ENCODE data around the gene MAP3K4. TPM values are rescaled to one million over a fixed set of nuclear protein-coding genes. Genes with fewer than 3 reads are reported as not detected.

MAP3K4 gene
- total and polyA plus RNA-seq, 9 donors: 15.6 to 52.3 (median 38.6) TPM

DNA sequence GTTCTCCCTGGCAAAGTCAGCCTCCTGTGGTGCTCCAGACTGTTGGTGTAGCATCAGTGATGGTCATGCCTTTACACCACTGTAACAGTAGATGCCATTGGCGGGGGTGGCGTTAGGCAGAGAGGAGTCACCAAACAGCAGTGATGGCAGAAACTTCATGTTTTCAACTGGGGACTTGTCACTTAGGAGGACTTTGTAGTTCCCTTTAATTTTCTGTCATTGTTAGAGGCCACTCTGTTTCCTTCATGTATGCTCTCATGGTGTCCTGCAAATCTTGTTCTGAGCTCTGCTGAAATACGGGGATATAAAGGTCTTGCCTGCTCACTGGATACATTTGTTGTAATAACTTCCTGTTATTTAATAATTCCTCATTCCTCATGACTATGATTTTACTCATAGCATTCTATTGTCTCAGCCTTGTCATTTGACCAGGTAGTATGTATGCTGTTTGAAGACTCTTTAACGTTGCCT lies 4.6 kb downstream of the MAP3K4 start:
- H3K27me3 ChIP-seq: no peaks in the 10 kb centered on the region
- H3K27ac ChIP-seq: no peak overlapping the region
- H3K4me3 ChIP-seq: no peak overlapping the region
- DNase-seq: no peak
- no peaks in the 10 kb centered on the region for H3K36me3 ChIP-seq
- no peaks in the 10 kb centered on the region for H3K9me3 ChIP-seq
- H3K4me1 ChIP-seq (ENCODE audit: insufficient read depth): peaks cover 5% of the 10 kb centered on the region
- 77 to 83% (median 80%) methylated on average over 4 of the region's 4 CpGs for WGBS, 3 donors
- TF ChIP-seq POLR2A (IDR thresholded peaks at IDR 0.05): no peak
- TF ChIP-seq, protein P1, sequence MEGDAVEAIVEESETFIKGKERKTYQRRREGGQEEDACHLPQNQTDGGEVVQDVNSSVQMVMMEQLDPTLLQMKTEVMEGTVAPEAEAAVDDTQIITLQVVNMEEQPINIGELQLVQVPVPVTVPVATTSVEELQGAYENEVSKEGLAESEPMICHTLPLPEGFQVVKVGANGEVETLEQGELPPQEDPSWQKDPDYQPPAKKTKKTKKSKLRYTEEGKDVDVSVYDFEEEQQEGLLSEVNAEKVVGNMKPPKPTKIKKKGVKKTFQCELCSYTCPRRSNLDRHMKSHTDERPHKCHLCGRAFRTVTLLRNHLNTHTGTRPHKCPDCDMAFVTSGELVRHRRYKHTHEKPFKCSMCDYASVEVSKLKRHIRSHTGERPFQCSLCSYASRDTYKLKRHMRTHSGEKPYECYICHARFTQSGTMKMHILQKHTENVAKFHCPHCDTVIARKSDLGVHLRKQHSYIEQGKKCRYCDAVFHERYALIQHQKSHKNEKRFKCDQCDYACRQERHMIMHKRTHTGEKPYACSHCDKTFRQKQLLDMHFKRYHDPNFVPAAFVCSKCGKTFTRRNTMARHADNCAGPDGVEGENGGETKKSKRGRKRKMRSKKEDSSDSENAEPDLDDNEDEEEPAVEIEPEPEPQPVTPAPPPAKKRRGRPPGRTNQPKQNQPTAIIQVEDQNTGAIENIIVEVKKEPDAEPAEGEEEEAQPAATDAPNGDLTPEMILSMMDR (IDR thresholded peaks at IDR 0.05): no peak
- no peak for TF ChIP-seq EP300 (IDR thresholded peaks at IDR 0.05)
- intact Hi-C loops (cut with DNase I): no loop called here

DNA sequence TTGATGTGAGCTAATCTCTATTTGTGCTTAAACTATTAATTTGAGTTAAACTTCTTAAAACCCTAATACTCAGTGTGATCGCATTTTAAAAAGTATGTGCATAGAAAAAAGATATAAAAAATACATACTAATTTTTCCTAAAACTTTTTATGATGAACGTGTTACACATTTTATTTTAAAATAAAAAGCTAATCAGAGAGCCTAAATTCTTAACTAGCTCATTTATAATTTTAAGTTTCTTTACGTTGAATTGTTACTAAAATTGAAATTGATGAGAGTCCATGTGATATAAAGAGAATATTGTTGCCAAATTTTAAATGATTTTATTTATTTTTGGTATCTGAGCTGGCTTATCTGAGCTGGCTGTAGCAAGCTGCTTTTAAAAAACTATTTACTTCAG lies 6.6 kb downstream of the MAP3K4 start:
- Histone ChIP-seq H3K27me3 (no peaks in the 10 kb centered on the region), H3K27ac (no peak overlapping the region), H3K9me3 (no peaks in the 10 kb centered on the region), H3K4me1 (ENCODE audit: insufficient read depth) (peaks cover 5% of the 10 kb centered on the region), H3K4me3 (no peak overlapping the region), H3K36me3 (no peaks in the 10 kb centered on the region)
- WGBS, 3 donors: 80 to 92% (median 89%) methylated on average over 3 of the region's 3 CpGs
- TF ChIP-seq, protein P1 (IDR thresholded peaks at IDR 0.05): no peak
- TF ChIP-seq EP300 (IDR thresholded peaks at IDR 0.05) (no peak), POLR2A (IDR thresholded peaks at IDR 0.05) (no peak)
- intact Hi-C loops (cut with DNase I): no loop called here
- no peak for DNase-seq

DNA sequence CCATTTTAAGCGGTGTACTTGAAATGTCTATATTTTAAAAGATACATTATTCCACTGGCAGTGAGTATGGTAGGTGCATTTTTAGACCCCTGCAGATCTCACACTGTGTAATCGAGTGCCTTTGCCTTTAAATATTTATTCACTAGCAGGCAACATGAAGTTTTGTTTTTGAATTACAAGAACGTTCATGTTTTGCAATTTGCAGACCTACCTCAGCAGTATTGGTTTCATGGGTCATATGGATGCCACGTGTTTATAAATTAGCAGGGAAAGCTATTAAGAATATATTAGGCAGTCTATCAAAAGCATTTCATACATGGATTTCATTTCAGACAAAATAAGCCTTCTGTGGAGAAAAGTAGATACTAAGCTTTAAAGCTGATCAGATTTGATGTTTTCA lies 7.2 kb downstream of the MAP3K4 start:
- TF ChIP-seq, protein P1 (IDR thresholded peaks at IDR 0.05): no peak
- no peak for TF ChIP-seq EP300 (IDR thresholded peaks at IDR 0.05)
- 45 to 53% (median 51%) methylated on average over 4 of the region's 4 CpGs for WGBS, 3 donors

DNA sequence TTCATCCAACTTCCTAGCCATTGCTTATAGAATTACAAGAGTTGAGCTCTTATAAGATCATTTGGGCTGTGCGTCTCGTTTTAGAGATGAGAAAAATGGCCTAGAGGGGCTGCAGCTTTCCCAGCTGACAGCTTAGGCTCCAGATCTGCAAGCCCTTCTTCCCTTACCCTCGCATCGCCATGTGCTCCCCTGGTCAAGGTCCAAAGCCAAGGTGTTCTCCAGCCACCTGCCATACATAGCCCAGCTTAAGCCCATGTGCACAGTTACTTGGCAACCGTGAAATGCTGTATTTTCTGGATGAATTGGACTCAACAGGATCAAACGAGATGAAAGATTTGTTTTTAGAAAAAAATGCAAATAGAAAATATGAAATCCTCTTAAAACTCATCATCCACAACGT lies 7.9 kb downstream of the MAP3K4 start:
- WGBS, 3 donors: 90 to 93% (median 92%) methylated on average over 7 of the region's 7 CpGs
- Histone ChIP-seq H3K4me3 (no peak overlapping the region), H3K27me3 (no peaks in the 10 kb centered on the region), H3K9me3 (no peaks in the 10 kb centered on the region), H3K4me1 (ENCODE audit: insufficient read depth) (peaks cover 2% of the 10 kb centered on the region), H3K27ac (no peak overlapping the region), H3K36me3 (no peaks in the 10 kb centered on the region)
- no peak for DNase-seq
- intact Hi-C loops (cut with DNase I): no loop called here
- TF ChIP-seq EP300 (IDR thresholded peaks at IDR 0.05): no peak
- no peak for TF ChIP-seq POLR2A (IDR thresholded peaks at IDR 0.05)
- TF ChIP-seq, protein P1 (IDR thresholded peaks at IDR 0.05): no peak

More for the DNA sequence above, 7.2 kb downstream of the MAP3K4 start:
- no peak for DNase-seq
- Histone ChIP-seq H3K36me3 (no peaks in the 10 kb centered on the region), H3K27me3 (no peaks in the 10 kb centered on the region), H3K9me3 (no peaks in the 10 kb centered on the region), H3K27ac (no peak overlapping the region), H3K4me3 (no peak overlapping the region), H3K4me1 (ENCODE audit: insufficient read depth) (peaks cover 5% of the 10 kb centered on the region)
- intact Hi-C loops (cut with DNase I): no loop called here

Data from ovary (tissue), 9 donors.